Measurements from ENCODE around the gene EPHB1.

EPHB1 gene

GRCh38 chr3:134794950-134795745, at the start of gene EPHB1:
Gene EPHB1 (plus strand): TSS chr3:134795260.
- peak; percentile 31 for DNase-seq (ENCODE audit: low read depth)

GRCh38 chr3:134748698-134749097, 46.4 kb upstream of the EPHB1 start:
- DNase-seq (ENCODE audit: low read depth): no peak

GRCh38 chr3:134749174-134749573, 45.9 kb upstream of the EPHB1 start:
- no peak for DNase-seq (ENCODE audit: low read depth)

- DNase-seq (ENCODE audit: low read depth): no peak
Measured at GRCh38 chr3:134749802-134750553, 45.1 kb upstream of the EPHB1 start.

- no peak for DNase-seq (ENCODE audit: low read depth)
Measured at GRCh38 chr3:134751831-134752230, 43.2 kb upstream of the EPHB1 start.

- DNase-seq (ENCODE audit: low read depth): no peak
Measured at GRCh38 chr3:134752761-134753461, 42.1 kb upstream of the EPHB1 start.

GRCh38 chr3:134753999-134754742, 40.9 kb upstream of the EPHB1 start:
- DNase-seq (ENCODE audit: low read depth): no peak

GRCh38 chr3:134754768-134755559, 40.1 kb upstream of the EPHB1 start:
- DNase-seq (ENCODE audit: low read depth): no peak

- no peak for DNase-seq (ENCODE audit: low read depth)
Measured at GRCh38 chr3:134755821-134756220, 39.2 kb upstream of the EPHB1 start.

- DNase-seq (ENCODE audit: low read depth): no peak
Measured at GRCh38 chr3:134757549-134758069, 37.5 kb upstream of the EPHB1 start.

- DNase-seq (ENCODE audit: low read depth): no peak
Measured at GRCh38 chr3:134761213-134761612, 33.8 kb upstream of the EPHB1 start.

- no peak for DNase-seq (ENCODE audit: low read depth)
Measured at GRCh38 chr3:134762016-134762415, 33.0 kb upstream of the EPHB1 start.

- no peak for DNase-seq (ENCODE audit: low read depth)
Measured at GRCh38 chr3:134765468-134765867, 29.6 kb upstream of the EPHB1 start.

GRCh38 chr3:134766290-134766689, 28.8 kb upstream of the EPHB1 start:
- DNase-seq (ENCODE audit: low read depth): no peak

- DNase-seq (ENCODE audit: low read depth): no peak
Measured at GRCh38 chr3:134768116-134768515, 26.9 kb upstream of the EPHB1 start.

- no peak for DNase-seq (ENCODE audit: low read depth)
Measured at GRCh38 chr3:134768837-134769236, 26.2 kb upstream of the EPHB1 start.

- no peak for DNase-seq (ENCODE audit: low read depth)
Measured at GRCh38 chr3:134769287-134769868, 25.7 kb upstream of the EPHB1 start.

- DNase-seq (ENCODE audit: low read depth): no peak
Measured at GRCh38 chr3:134772011-134772410, 23.0 kb upstream of the EPHB1 start.

GRCh38 chr3:134772591-134772990, 22.5 kb upstream of the EPHB1 start:
- DNase-seq (ENCODE audit: low read depth): no peak

GRCh38 chr3:134775831-134776230, 19.2 kb upstream of the EPHB1 start:
- DNase-seq (ENCODE audit: low read depth): no peak

- DNase-seq (ENCODE audit: low read depth): no peak
Measured at GRCh38 chr3:134776518-134776917, 18.5 kb upstream of the EPHB1 start.
